ENCODE measurements around the gene CTNNAL1.

CTNNAL1 gene

GRCh38 chr9:109002141-109002540 lies 11.2 kb downstream of the CTNNAL1 start:
- no peak overlapping the region for H2BK5ac ChIP-seq (ENCODE audit: low read depth, low read length, poor library complexity)
- no peak overlapping the region for H3K23ac ChIP-seq (ENCODE audit: low read length)
- no peak overlapping the region for H2BK12ac ChIP-seq (ENCODE audit: low read length)
- no peak overlapping the region for H2AFZ ChIP-seq (ENCODE audit: insufficient read depth, low read length, poor library complexity)
- no peak overlapping the region for H3K27ac ChIP-seq (ENCODE audit: low read depth, low read length)
- H3K36me3 ChIP-seq (ENCODE audit: control insufficient read depth in 1 of 2, insufficient read depth in 2 of 2, low read length in 2 of 2), result no peaks in the 10 kb centered on the region
- no peaks in the 10 kb centered on the region for H3K79me2 ChIP-seq (ENCODE audit: control insufficient read depth, insufficient read depth, low read length, poor library complexity)
- H2BK120ac ChIP-seq (ENCODE audit: insufficient read depth, low read length, poor library complexity), result no peak overlapping the region
- no peak overlapping the region for H3K4ac ChIP-seq (ENCODE audit: low read depth, low read length)
- H3K18ac ChIP-seq (ENCODE audit: low read length), result no peak overlapping the region
- H4K8ac ChIP-seq (ENCODE audit: low read depth, low read length), result no peak overlapping the region
- H4K91ac ChIP-seq (ENCODE audit: low read depth, low read length), result no peak overlapping the region
- no peak overlapping the region for H3K14ac ChIP-seq (ENCODE audit: low read length)
- H3K9ac ChIP-seq (ENCODE audit: low read length), result no peak overlapping the region
- H4K12ac ChIP-seq (ENCODE audit: low read depth, low read length), result no peak overlapping the region
- peaks cover 0 to 4% of the 10 kb centered on the region in 2 experiments for H3K4me1 ChIP-seq (ENCODE audit: control insufficient read depth in 1 of 2, insufficient read depth in 2 of 2, low read length in 2 of 2)
- H3K4me3 ChIP-seq (ENCODE audit: low read depth, low read length), result no peak overlapping the region
- WGBS (ENCODE audit: extremely low coverage, insufficient coverage, insufficient read length), result no CpG with 5 or more reads among the region's 4 CpGs
- no peak overlapping the region for H2AK5ac ChIP-seq (ENCODE audit: low read length)
- no peaks in the 10 kb centered on the region for H3K9me3 ChIP-seq (ENCODE audit: insufficient read depth, low read depth, low read length)
- H3K79me1 ChIP-seq (ENCODE audit: low read length), result no peaks in the 10 kb centered on the region
- H3K27me3 ChIP-seq (ENCODE audit: insufficient read depth, low read length), result no peaks in the 10 kb centered on the region
- DNase-seq, result no peak
- H3K4me2 ChIP-seq (ENCODE audit: low read length), result no peak overlapping the region

GRCh38 chr9:109001275-109001676 lies 12.0 kb downstream of the CTNNAL1 start:
- Histone ChIP-seq H2BK12ac (ENCODE audit: low read length) (peak overlapping the region; percentile 84), H3K4me1 (ENCODE audit: control insufficient read depth in 1 of 2, insufficient read depth in 2 of 2, low read length in 2 of 2) (peaks cover 0 to 4% of the 10 kb centered on the region in 2 experiments), H3K23ac (ENCODE audit: low read length) (no peak overlapping the region), H3K79me1 (ENCODE audit: low read length) (no peaks in the 10 kb centered on the region), H3K27me3 (ENCODE audit: insufficient read depth, low read length) (no peaks in the 10 kb centered on the region), H3K9me3 (ENCODE audit: insufficient read depth, low read depth, low read length) (no peaks in the 10 kb centered on the region), H4K8ac (ENCODE audit: low read depth, low read length) (no peak overlapping the region), H3K27ac (ENCODE audit: low read depth, low read length) (peak overlapping the region; percentile 26), H3K9ac (ENCODE audit: low read length) (no peak overlapping the region), H2AK5ac (ENCODE audit: low read length) (no peak overlapping the region), H3K4me2 (ENCODE audit: low read length) (no peak overlapping the region), H3K4ac (ENCODE audit: low read depth, low read length) (peak overlapping the region; percentile 46), H3K18ac (ENCODE audit: low read length) (no peak overlapping the region), H2AFZ (ENCODE audit: insufficient read depth, low read length, poor library complexity) (no peak overlapping the region), H4K91ac (ENCODE audit: low read depth, low read length) (no peak overlapping the region), H2BK120ac (ENCODE audit: insufficient read depth, low read length, poor library complexity) (no peak overlapping the region), H4K12ac (ENCODE audit: low read depth, low read length) (no peak overlapping the region), H2BK5ac (ENCODE audit: low read depth, low read length, poor library complexity) (no peak overlapping the region), H3K4me3 (ENCODE audit: low read depth, low read length) (no peak overlapping the region), H3K36me3 (ENCODE audit: control insufficient read depth in 1 of 2, insufficient read depth in 2 of 2, low read length in 2 of 2) (no peaks in the 10 kb centered on the region), H3K79me2 (ENCODE audit: control insufficient read depth, insufficient read depth, low read length, poor library complexity) (no peaks in the 10 kb centered on the region), H3K14ac (ENCODE audit: low read length) (peak overlapping the region; percentile 66)
- peak; percentile 48 to 66 for DNase-seq
- WGBS (ENCODE audit: extremely low coverage, insufficient coverage, insufficient read length), result no CpG with 5 or more reads among the region's 1 CpG

GRCh38 chr9:108997112-108997511 lies 16.2 kb downstream of the CTNNAL1 start:
- Histone ChIP-seq H4K91ac (ENCODE audit: low read depth, low read length) (no peak overlapping the region), H2AK5ac (ENCODE audit: low read length) (no peak overlapping the region), H3K79me2 (ENCODE audit: control insufficient read depth, insufficient read depth, low read length, poor library complexity) (peaks cover 2% of the 10 kb centered on the region), H2BK120ac (ENCODE audit: insufficient read depth, low read length, poor library complexity) (no peak overlapping the region), H3K18ac (ENCODE audit: low read length) (no peak overlapping the region), H4K12ac (ENCODE audit: low read depth, low read length) (no peak overlapping the region), H2AFZ (ENCODE audit: insufficient read depth, low read length, poor library complexity) (no peak overlapping the region), H3K36me3 (ENCODE audit: control insufficient read depth in 1 of 2, insufficient read depth in 2 of 2, low read length in 2 of 2) (no peaks in the 10 kb centered on the region), H3K23ac (ENCODE audit: low read length) (no peak overlapping the region), H3K27me3 (ENCODE audit: insufficient read depth, low read length) (no peaks in the 10 kb centered on the region), H3K79me1 (ENCODE audit: low read length) (peaks cover 2% of the 10 kb centered on the region), H3K9me3 (ENCODE audit: insufficient read depth, low read depth, low read length) (no peaks in the 10 kb centered on the region), H4K8ac (ENCODE audit: low read depth, low read length) (no peak overlapping the region), H2BK5ac (ENCODE audit: low read depth, low read length, poor library complexity) (no peak overlapping the region), H3K14ac (ENCODE audit: low read length) (no peak overlapping the region), H2BK12ac (ENCODE audit: low read length) (no peak overlapping the region), H3K4ac (ENCODE audit: low read depth, low read length) (no peak overlapping the region), H3K4me3 (ENCODE audit: low read depth, low read length) (no peak overlapping the region), H3K4me1 (ENCODE audit: control insufficient read depth in 1 of 2, insufficient read depth in 2 of 2, low read length in 2 of 2) (peaks cover 4 to 9% of the 10 kb centered on the region in 2 experiments), H3K27ac (ENCODE audit: low read depth, low read length) (no peak overlapping the region), H3K4me2 (ENCODE audit: low read length) (no peak overlapping the region), H3K9ac (ENCODE audit: low read length) (no peak overlapping the region)
- no CpG with 5 or more reads among the region's 1 CpG for WGBS (ENCODE audit: extremely low coverage, insufficient coverage, insufficient read length)
- DNase-seq, result no peak

DNA sequence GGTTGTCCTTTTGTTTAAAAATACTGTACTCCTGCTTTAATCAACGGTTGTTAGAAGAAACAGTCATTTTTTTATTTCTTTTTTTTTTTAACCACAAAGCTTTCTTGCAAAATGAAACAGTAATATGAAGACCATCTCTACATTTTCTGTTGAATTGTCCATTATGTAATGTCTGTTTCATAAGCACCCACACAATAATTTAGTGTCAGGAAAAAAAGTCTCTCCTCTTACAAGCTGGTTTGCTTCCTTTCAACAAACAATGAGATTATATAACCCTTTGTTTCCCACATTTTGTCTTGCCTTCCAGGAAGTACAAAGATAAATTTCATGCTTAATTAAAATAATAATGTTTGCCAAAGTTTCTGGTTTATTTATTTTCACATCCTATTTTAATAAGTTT lies 16.7 kb downstream of the CTNNAL1 start:
- Histone ChIP-seq H3K14ac (ENCODE audit: low read length) (no peak overlapping the region), H3K4me2 (ENCODE audit: low read length) (no peak overlapping the region), H4K8ac (ENCODE audit: low read depth, low read length) (no peak overlapping the region), H2BK5ac (ENCODE audit: low read depth, low read length, poor library complexity) (no peak overlapping the region), H3K27ac (ENCODE audit: low read depth, low read length) (no peak overlapping the region), H3K4me1 (ENCODE audit: control insufficient read depth in 1 of 2, insufficient read depth in 2 of 2, low read length in 2 of 2) (peaks cover 4 to 9% of the 10 kb centered on the region in 2 experiments), H4K12ac (ENCODE audit: low read depth, low read length) (no peak overlapping the region), H3K9me3 (ENCODE audit: insufficient read depth, low read depth, low read length) (no peaks in the 10 kb centered on the region), H3K36me3 (ENCODE audit: control insufficient read depth in 1 of 2, insufficient read depth in 2 of 2, low read length in 2 of 2) (no peaks in the 10 kb centered on the region), H2BK120ac (ENCODE audit: insufficient read depth, low read length, poor library complexity) (no peak overlapping the region), H3K79me2 (ENCODE audit: control insufficient read depth, insufficient read depth, low read length, poor library complexity) (peaks cover 2% of the 10 kb centered on the region), H2BK12ac (ENCODE audit: low read length) (no peak overlapping the region), H3K9ac (ENCODE audit: low read length) (no peak overlapping the region), H3K4me3 (ENCODE audit: low read depth, low read length) (no peak overlapping the region), H3K18ac (ENCODE audit: low read length) (no peak overlapping the region), H3K79me1 (ENCODE audit: low read length) (peaks cover 2% of the 10 kb centered on the region), H2AK5ac (ENCODE audit: low read length) (no peak overlapping the region), H3K4ac (ENCODE audit: low read depth, low read length) (no peak overlapping the region), H3K27me3 (ENCODE audit: insufficient read depth, low read length) (no peaks in the 10 kb centered on the region), H3K23ac (ENCODE audit: low read length) (no peak overlapping the region), H4K91ac (ENCODE audit: low read depth, low read length) (no peak overlapping the region), H2AFZ (ENCODE audit: insufficient read depth, low read length, poor library complexity) (no peak overlapping the region)
- no peak for DNase-seq
- WGBS (ENCODE audit: extremely low coverage, insufficient coverage, insufficient read length), result no CpG with 5 or more reads among the region's 1 CpG
